Prostate gland (tissue), 2 donors: ENCODE results near the gene PAPSS2. TPM values are rescaled to one million over a fixed set of nuclear protein-coding genes. Genes with fewer than 3 reads are reported as not detected.

Source experiments
- DNase-seq: peaks from one replicate; pipeline ENCODE4 v3.0.0-alpha.2; 2019; ENCODE audit warnings: low spot score
- H3K27ac ChIP-seq, 2 donors: fragments of 200-600 bp; sonication (generic); 2 replicates each; pipeline ENCODE4 v1.5.1; 2017 to 2019
- H3K27me3 ChIP-seq: fragments of 200-600 bp; sonication (generic); replicated peaks from 2 replicates; pipeline ENCODE4 v1.5.1; 2019; ENCODE audit not compliant: insufficient read depth
- H3K36me3 ChIP-seq, 2 donors: fragments of 200-600 bp; sonication (generic); 1 replicate in 1 of 2; 2 replicates in 1 of 2; pipeline versions ENCODE4 v1.5.1 to v1.8.1; 2017 to 2019
- H3K4me1 ChIP-seq: fragments of 200-600 bp; sonication (generic); replicated peaks from 2 replicates; pipeline ENCODE4 v1.5.1; 2019
- H3K4me3 ChIP-seq, 2 donors: fragments of 200-600 bp; sonication (generic); 2 replicates each; pipeline ENCODE4 v1.5.1; 2017 to 2019
- H3K9me3 ChIP-seq: fragments of 200-600 bp; sonication (generic); 2 replicates; pipeline ENCODE4 v1.5.1; 2017
- CTCF ChIP-seq, 4 experiments: fragments of 200-600 bp in 2 of 4; fragments of 450-650 bp in 2 of 4; sonication (generic) in 2 of 4; IDR thresholded peaks; 1 replicate in 3 of 4; 2 replicates in 1 of 4; pipeline ENCODE4 v1.5.1; 2016 to 2019; ENCODE audit warnings: antibody characterized with exemption in 4 of 4, mild to moderate bottlenecking in 2 of 4, moderate library complexity in 2 of 4
- POLR2A ChIP-seq: fragments of 450-650 bp; IDR thresholded peaks from one replicate; pipeline ENCODE4 v1.6.1; 2016; ENCODE audit warnings: antibody characterized with exemption, mild to moderate bottlenecking
- POLR2AphosphoS5 ChIP-seq: sonication (generic); formaldehyde crosslinking; IDR thresholded peaks from one replicate; pipeline ENCODE4 v1.6.1; 2017; ENCODE audit warnings: antibody characterized with exemption
- WGBS: methylation state at CpG from one replicate; pipeline ENCODE4 v1.1.5; 2018; 5-methylcytosine and 5-hydroxymethylcytosine counted together
- intact Hi-C: fragments of 100-400 bp; cut with DNase I; formaldehyde crosslinking; loops from one replicate; pipeline ENCODE4 v1.14.2; 2022
- total RNA-seq, 2 donors: library from RNA; depleted of rRNA; stranded (reverse); fragments of >200 nt; gene quantifications; one replicate each; pipeline ENCODE4 v1.1.0, GENCODE V29; 2016

The PAPSS2 gene
- total RNA-seq, 2 donors from 2014 or later, result 5.5 to 9.0 TPM

DNA sequence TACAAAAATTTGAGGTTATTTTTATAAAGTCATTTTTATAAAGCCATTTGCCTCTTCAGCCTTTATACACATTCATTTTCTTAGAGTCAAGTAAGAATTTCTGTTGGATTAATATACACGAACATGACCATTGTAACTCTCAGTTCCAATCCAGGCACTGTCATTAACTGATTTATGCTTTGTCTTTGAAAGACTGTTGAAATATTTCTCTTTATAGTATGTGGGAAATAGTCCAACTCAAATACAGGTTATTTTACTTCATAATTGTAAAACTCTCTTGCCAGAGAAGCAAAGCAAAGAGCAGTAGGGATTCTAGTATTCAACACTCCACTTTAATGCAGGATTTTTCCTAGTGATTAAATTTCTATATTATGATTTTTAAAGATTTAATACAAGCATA, 36.5 kb upstream of the PAPSS2 start:
- Histone ChIP-seq H3K4me3 (no peak overlapping the region), H3K27ac (no peak overlapping the region), H3K36me3 (no peaks in the 10 kb centered on the region), H3K4me1 (no peaks in the 10 kb centered on the region), H3K27me3 (no peaks in the 10 kb centered on the region), H3K9me3 (no peaks in the 10 kb centered on the region)
- no peak for DNase-seq
- TF ChIP-seq CTCF (IDR thresholded peaks at IDR 0.05) (no peak), POLR2A (no peak), POLR2AphosphoS5 (peak; percentile 24)
- intact Hi-C loops, result no loop called here
- 34% methylated on average over 1 of the region's 1 CpG for WGBS

DNA sequence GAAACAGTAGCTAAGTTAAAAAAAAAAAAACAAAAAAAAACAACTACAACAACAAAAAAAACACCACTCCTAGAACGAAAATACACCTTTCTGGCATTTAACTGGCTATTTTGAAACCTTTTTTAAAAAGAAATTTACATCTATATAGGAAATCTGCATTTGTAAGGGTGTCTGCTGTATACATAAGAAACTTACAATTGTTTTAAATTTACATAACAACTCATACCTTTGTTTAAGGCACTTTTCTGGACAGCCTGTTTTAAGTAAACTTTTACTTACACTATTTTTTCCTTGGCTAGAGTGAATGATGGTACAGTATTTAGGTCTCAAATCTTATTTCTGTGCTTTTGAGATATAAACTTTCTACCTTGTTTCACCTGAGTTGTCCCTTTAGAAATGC, 34.0 kb upstream of the PAPSS2 start:
- no peaks in the 10 kb centered on the region for H3K4me1 ChIP-seq
- intact Hi-C loops, result no loop called here
- no peak overlapping the region for H3K4me3 ChIP-seq
- TF ChIP-seq POLR2AphosphoS5 (no peak), POLR2A (no peak), CTCF (IDR thresholded peaks at IDR 0.05) (no peak)
- no peaks in the 10 kb centered on the region for H3K9me3 ChIP-seq
- DNase-seq, result no peak
- H3K36me3 ChIP-seq, result no peaks in the 10 kb centered on the region
- no peak overlapping the region for H3K27ac ChIP-seq
- WGBS, result 89% methylated on average over 1 of the region's 1 CpG
- H3K27me3 ChIP-seq, result no peaks in the 10 kb centered on the region

- DNase-seq, result no peak
- no peak for TF ChIP-seq CTCF (IDR thresholded peaks at IDR 0.05)
- TF ChIP-seq POLR2AphosphoS5, result no peak
- no peak for TF ChIP-seq POLR2A
- no peaks in the 10 kb centered on the region for H3K9me3 ChIP-seq
- intact Hi-C loops, result no loop called here
- H3K27me3 ChIP-seq, result no peaks in the 10 kb centered on the region
- no peak overlapping the region for H3K4me3 ChIP-seq
- H3K27ac ChIP-seq, result no peak overlapping the region
- 100% methylated on average over 1 of the region's 1 CpG for WGBS
- H3K4me1 ChIP-seq, result no peaks in the 10 kb centered on the region
- H3K36me3 ChIP-seq, result no peaks in the 10 kb centered on the region
Observed at GRCh38 chr10:87626422-87626892, 33.2 kb upstream of the PAPSS2 start.

DNA sequence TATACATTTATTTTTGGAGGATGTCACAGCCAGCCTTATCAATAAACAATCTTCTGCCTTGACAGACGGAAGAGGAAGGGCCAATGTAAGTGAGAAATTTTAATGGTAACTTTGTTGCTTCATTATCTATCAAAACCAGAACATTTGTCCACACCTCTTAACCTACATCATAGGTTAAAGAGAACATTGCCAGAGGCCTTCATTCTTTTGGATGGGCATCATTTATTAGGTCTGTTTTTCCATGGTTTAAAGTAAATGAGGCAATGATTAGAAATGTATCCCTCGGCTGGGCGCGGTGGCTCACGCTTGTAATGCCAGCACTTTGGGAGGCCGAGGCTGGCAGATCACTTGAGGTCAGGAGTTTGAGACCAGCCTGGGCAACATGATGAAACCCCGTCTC, 29.5 kb upstream of the PAPSS2 start:
- DNase-seq, result no peak
- Histone ChIP-seq H3K4me3 (no peak overlapping the region), H3K27ac (no peak overlapping the region), H3K36me3 (no peaks in the 10 kb centered on the region), H3K27me3 (no peaks in the 10 kb centered on the region), H3K9me3 (no peaks in the 10 kb centered on the region), H3K4me1 (no peaks in the 10 kb centered on the region)
- intact Hi-C loops, result no loop called here
- WGBS, result 91% methylated on average over 7 of the region's 7 CpGs
- TF ChIP-seq POLR2A (no peak), CTCF (IDR thresholded peaks at IDR 0.05) (no peak), POLR2AphosphoS5 (no peak)

GRCh38 chr10:87632454-87632853, 27.2 kb upstream of the PAPSS2 start:
- no peaks in the 10 kb centered on the region for H3K4me1 ChIP-seq
- 86% methylated on average over 4 of the region's 4 CpGs for WGBS
- H3K9me3 ChIP-seq, result no peaks in the 10 kb centered on the region
- no peak for DNase-seq
- no peak overlapping the region for H3K4me3 ChIP-seq
- no peaks in the 10 kb centered on the region for H3K36me3 ChIP-seq
- intact Hi-C loops, result no loop called here
- H3K27ac ChIP-seq, result no peak overlapping the region
- no peaks in the 10 kb centered on the region for H3K27me3 ChIP-seq
- no peak for TF ChIP-seq CTCF (IDR thresholded peaks at IDR 0.05)
- TF ChIP-seq POLR2A, result no peak
- no peak for TF ChIP-seq POLR2AphosphoS5
